Retinal pigment epithelial cell (primary cell): ENCODE measurements around the gene PAFAH1B1.
"Not testable (repeated sequence)": the region's sequence is repeated elsewhere in the genome, so short reads cannot be mapped to it uniquely, and the experiment has no call there.

Experiments used
- DNase-seq: peaks from one replicate; pipeline ENCODE4 v3.0.0-alpha.2; 2010; ENCODE audit warnings: low read depth
- H3K4me3 ChIP-seq: 2 replicates; pipeline ENCODE4 v1.5.1; 2011; ENCODE audit warnings: mild to moderate bottlenecking, low read length, control low read depth, moderate library complexity
- TF ChIP-seq, protein P1 (sequence below): conservative IDR thresholded peaks from 2 replicates; pipeline ENCODE4 v1.5.1; 2011; ENCODE audit warnings: low read depth, low read length, control low read depth, inconsistent platforms

The PAFAH1B1 gene

DNA sequence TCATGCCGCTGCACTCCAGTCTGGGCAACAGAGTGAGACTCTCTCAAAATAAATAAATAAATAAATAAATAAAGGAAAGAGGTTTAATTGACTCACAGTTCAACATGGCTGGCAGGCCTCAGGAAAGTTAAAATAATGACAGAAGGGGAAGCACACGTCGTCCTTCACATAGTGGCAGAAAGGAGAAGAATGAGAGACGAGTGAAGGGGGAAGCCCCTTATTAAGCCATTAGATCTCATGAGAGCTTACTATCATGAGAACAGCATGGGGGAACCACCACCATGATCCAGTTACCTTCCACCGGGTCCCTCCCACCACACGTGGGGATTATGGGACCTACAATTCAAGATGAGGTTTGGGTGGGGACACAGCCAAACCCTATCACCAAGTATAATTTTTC, 54.5 kb downstream of the PAFAH1B1 start:
- no peak for DNase-seq
- no peak overlapping the region for H3K4me3 ChIP-seq
- TF ChIP-seq, protein P1, sequence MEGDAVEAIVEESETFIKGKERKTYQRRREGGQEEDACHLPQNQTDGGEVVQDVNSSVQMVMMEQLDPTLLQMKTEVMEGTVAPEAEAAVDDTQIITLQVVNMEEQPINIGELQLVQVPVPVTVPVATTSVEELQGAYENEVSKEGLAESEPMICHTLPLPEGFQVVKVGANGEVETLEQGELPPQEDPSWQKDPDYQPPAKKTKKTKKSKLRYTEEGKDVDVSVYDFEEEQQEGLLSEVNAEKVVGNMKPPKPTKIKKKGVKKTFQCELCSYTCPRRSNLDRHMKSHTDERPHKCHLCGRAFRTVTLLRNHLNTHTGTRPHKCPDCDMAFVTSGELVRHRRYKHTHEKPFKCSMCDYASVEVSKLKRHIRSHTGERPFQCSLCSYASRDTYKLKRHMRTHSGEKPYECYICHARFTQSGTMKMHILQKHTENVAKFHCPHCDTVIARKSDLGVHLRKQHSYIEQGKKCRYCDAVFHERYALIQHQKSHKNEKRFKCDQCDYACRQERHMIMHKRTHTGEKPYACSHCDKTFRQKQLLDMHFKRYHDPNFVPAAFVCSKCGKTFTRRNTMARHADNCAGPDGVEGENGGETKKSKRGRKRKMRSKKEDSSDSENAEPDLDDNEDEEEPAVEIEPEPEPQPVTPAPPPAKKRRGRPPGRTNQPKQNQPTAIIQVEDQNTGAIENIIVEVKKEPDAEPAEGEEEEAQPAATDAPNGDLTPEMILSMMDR: no peak

DNA sequence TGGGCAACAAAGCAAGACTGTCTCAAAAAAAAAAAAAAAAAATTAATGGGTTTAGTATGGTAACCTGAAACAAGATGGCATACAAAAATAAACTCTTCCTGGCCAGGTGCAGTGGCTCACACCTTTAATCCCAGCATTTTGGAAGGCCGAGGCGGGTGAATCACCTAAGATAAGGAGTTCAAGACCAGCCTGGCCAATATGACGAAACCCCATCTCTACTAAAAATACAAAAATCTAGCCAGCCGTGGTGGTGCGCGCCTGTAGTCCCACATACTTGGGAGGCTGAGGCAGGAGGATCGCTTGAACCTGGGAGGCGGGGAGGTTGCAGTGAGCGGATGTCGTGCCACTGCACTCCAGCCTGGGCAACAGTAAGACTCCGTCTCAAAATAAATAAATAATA, 55.7 kb downstream of the PAFAH1B1 start:
- no peak overlapping the region for H3K4me3 ChIP-seq
- no peak for DNase-seq
- TF ChIP-seq, protein P1: no peak

DNA sequence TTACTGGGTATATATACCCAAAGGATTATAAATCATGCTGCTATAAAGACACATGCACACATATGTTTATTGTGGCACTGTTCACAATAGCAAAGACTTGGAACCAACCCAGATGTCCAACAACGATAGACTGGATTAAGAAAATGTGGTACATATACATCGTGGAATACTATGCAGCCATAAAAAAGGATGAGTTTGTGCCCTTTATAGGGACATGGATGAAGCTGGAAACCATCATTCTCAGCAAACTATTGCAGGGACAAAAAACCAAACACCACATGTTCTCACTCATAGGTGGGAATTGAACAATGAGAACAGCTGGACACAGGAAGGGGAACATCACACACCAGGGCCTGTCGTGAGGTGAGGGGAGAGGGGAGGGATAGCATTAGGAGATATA, 59.5 kb downstream of the PAFAH1B1 start:
- not testable (repeated sequence) for H3K4me3 ChIP-seq, DNase-seq

DNA sequence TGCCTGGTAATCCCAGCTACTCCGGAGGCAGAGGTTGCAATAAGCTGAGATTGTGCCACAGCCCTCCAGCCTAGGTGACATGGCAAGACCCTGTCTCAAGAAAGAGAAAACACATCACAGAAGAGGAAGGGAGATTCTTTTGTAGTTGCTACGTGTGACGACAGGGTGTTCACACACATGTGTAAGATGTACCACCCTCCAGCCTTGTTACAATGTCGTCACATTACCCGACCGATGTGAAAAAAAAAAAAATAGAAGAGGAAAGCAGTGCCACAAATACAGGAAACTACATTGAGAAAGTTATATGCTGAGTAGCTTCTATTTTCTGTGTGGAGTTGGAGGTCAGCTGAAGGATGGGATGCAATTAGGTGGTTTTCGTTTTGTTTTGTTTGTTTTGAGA, 62.1 kb downstream of the PAFAH1B1 start:
- no peak overlapping the region for H3K4me3 ChIP-seq
- no peak for DNase-seq
- TF ChIP-seq, protein P1: no peak

DNA sequence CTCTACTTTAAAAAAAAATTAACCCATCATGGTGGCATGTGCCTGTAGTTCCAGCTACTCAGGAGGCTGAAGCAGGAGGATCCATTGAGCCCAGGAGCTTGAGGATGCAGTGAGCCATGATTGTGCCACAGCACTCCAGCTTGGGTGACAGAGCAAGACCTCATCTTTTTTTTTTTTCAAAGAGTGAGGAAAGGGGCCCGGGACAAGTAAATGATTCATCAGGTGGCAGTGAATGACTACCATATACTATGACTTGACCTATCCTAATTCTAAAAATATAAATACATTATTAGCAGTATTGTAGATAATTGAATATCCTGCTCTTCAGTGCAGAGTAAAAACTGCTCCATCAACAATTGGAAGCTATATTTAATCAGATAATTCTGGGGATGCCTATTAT, 62.8 kb downstream of the PAFAH1B1 start:
- no peak for DNase-seq
- no peak overlapping the region for H3K4me3 ChIP-seq
- TF ChIP-seq, protein P1: no peak

DNA sequence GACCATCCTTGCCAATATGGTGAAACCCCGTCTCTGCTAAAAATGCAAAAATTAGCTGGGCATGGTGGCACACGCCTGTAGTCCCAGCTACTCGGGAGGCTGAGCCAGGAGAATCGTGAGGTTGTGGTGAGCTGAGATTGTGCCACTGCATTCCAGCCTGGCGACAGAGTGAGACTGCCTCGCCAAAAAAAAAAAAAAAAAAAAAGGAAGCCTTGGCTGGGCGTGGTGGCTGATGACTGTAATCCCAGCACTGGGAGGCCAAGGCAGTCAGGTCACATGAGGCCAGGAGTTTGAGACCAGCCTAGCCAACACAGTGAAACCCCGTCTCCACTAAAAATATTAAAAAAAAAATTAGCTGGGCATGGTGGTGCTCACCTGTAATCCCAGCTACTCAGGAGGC, 65.9 kb downstream of the PAFAH1B1 start:
- H3K4me3 ChIP-seq, DNase-seq: not testable (repeated sequence)

DNA sequence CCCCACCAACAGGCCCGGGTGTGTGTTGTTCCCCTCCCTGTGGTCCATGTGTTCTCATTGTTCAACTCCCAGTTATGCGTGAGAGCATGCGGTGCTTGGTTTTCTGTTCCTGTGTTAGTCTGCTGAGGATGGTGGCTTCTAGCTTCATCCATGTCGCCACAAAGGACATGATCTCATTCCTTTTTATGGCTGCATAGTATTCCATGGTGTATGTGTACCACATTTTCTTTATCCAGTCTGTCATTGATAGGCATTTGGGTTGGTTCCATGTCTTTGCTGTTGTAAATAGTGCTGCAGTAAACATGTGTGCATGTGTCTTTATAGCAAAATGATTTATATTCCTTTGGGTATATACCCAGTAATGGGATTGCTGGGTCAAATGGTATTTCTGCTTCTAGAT, 67.0 kb downstream of the PAFAH1B1 start:
- DNase-seq, H3K4me3 ChIP-seq: not testable (repeated sequence)

DNA sequence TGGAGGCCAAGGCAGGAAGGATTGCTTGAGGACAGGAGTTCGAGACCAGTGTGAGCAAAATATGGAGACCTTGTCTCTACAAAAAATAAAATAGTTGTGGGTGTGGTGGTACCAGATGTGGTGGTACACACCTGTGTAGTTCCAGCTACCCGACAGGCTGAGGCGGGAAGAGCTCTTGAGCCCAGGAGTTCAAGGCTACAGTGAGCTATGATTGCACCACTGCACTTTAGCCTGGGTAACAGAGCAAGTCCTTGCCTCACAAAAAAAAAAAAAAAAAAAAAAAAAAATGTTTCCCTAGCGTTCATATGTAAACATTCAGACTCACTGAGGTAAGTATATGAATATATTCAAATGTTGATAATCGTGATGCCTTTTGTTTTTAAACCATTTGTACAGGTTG, 78.6 kb downstream of the PAFAH1B1 start:
- H3K4me3 ChIP-seq: no peak overlapping the region
- TF ChIP-seq, protein P1: no peak
- no peak for DNase-seq

DNA sequence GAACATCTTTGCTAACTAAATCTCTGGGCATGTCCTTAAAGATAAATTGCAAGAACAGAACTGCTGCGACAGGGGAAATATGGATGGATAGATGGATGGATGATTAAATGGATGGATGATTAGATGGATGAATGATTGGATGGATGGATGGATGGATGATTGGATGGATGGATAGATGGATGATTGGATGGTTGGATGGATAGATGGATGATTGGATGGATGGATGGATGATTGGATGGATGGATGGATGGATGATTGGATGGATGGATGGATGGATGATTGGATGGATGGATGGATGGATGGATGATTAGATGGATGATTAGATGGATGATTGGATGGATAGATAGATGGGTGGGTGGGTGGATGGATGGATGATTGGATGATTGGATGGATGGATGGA, 85.8 kb downstream of the PAFAH1B1 start:
- H3K4me3 ChIP-seq, DNase-seq: not testable (repeated sequence)
